Mammary epithelial cell (primary cell): Measurements from ENCODE around the gene GKN1.

Experiments used
- CTCF ChIP-seq, 2 donors: IDR thresholded peaks in 1 of 2; conservative IDR thresholded peaks in 1 of 2; 2 replicates each; pipeline ENCODE4 v1.5.1; 2011 to 2012; ENCODE audit warnings: inconsistent platforms in 2 of 2, low read length in 2 of 2, mild to moderate bottlenecking in 2 of 2, control low read depth in 1 of 2, low read depth in 1 of 2; ENCODE audit not compliant: insufficient read depth in 1 of 2; ENCODE audit errors: extremely low read depth in 1 of 2
- EZH2 ChIP-seq: IDR thresholded peaks from 2 replicates; pipeline ENCODE4 v1.6.1; 2012; ENCODE audit warnings: low read length, inconsistent platforms, borderline replicate concordance

- TF ChIP-seq EZH2 = no peak
- TF ChIP-seq CTCF (conservative IDR thresholded peaks at IDR 0.05 in 1 of 2, IDR thresholded peaks at IDR 0.05 in 1 of 2; ENCODE audit: extremely low read depth in 1 of 2, insufficient read depth in 1 of 2, low read depth in 1 of 2, low read length in 2 of 2) = no peak
Observed at GRCh38 chr2:68975844-68976243, 1.4 kb downstream of the GKN1 start.
